Choroid plexus epithelial cell (primary cell): ENCODE measurements around the gene CYGB.
"Not testable (repeated sequence)": the region's sequence is repeated elsewhere in the genome, so short reads cannot be mapped to it uniquely, and the experiment has no call there.

Experiments
- DNase-seq: peaks from one replicate; pipeline ENCODE4 v3.0.0-alpha.2; 2010; ENCODE audit warnings: low read depth
- H3K4me3 ChIP-seq: 2 replicates; pipeline ENCODE4 v1.5.1; 2011; ENCODE audit warnings: low read depth, mild to moderate bottlenecking, control low read depth, low read length, moderate library complexity
- CTCF ChIP-seq: conservative IDR thresholded peaks from 2 replicates; pipeline ENCODE4 v1.5.1; 2011; ENCODE audit warnings: low read depth, mild to moderate bottlenecking, control low read depth, inconsistent platforms, low read length, moderate library complexity

Gene CYGB

GRCh38 chr17:76535788-76536510 lies 1.6 kb downstream of the CYGB start:
- no peak overlapping the region for H3K4me3 ChIP-seq
- no peak for DNase-seq
- no peak for TF ChIP-seq CTCF

- no peak for TF ChIP-seq CTCF
- H3K4me3 ChIP-seq = no peak overlapping the region
- no peak for DNase-seq
Measured at GRCh38 chr17:76534831-76535732, 2.4 kb downstream of the CYGB start.

GRCh38 chr17:76533640-76534359 lies 3.7 kb downstream of the CYGB start:
- not testable (repeated sequence) for DNase-seq, H3K4me3 ChIP-seq

- no peak for DNase-seq
- no peak for TF ChIP-seq CTCF
- no peak overlapping the region for H3K4me3 ChIP-seq
Measured at GRCh38 chr17:76532072-76532651, 5.3 kb downstream of the CYGB start.

GRCh38 chr17:76531486-76532038 lies 5.9 kb downstream of the CYGB start:
- no peak for TF ChIP-seq CTCF
- no peak overlapping the region for H3K4me3 ChIP-seq
- DNase-seq = no peak

GRCh38 chr17:76530811-76531485 lies 6.6 kb downstream of the CYGB start:
- TF ChIP-seq CTCF = no peak
- no peak overlapping the region for H3K4me3 ChIP-seq
- DNase-seq = no peak
